ENCODE data around the gene TSPAN2. TPM values are rescaled to one million over a fixed set of nuclear protein-coding genes. Genes with fewer than 3 reads are reported as not detected.

The TSPAN2 gene
- total RNA-seq, 2 experiments from 2014 or later: 0.25 to 0.36 TPM

GRCh38 chr1:115127539-115127938, 38.2 kb upstream of the TSPAN2 start:
- Histone ChIP-seq H3K4me1 (ENCODE audit: insufficient read depth, low read length, poor library complexity, severe bottlenecking) (no peaks in the 10 kb centered on the region), H3K4me3 (ENCODE audit: low read depth, low read length, poor library complexity, severe bottlenecking) (no peak overlapping the region), H3K9me2 (ENCODE audit: insufficient read depth, low read length) (no peaks in the 10 kb centered on the region), H3K4me2 (ENCODE audit: low read length) (no peak overlapping the region), H2AFZ (ENCODE audit: low read length) (no peak overlapping the region), H3K36me3 (ENCODE audit: insufficient read depth, low read length) (no peaks in the 10 kb centered on the region), H3K27ac (ENCODE audit: low read depth, low read length, poor library complexity, severe bottlenecking) (no peak overlapping the region), H4K20me1 (ENCODE audit: insufficient read depth, low read length) (no peaks in the 10 kb centered on the region), H3K79me2 (ENCODE audit: insufficient read depth, low read depth, low read length) (no peaks in the 10 kb centered on the region), H3K9me3 (ENCODE audit: low read length) (no peaks in the 10 kb centered on the region)
- DNase-seq (ENCODE audit: low spot score): no peak
- intact Hi-C loops (cut with micrococcal nuclease; ENCODE audit: unreplicated experiment): no loop called here
- CTCF ChIA-PET (ENCODE audit: unreplicated experiment): no interaction called here
- POLR2A ChIA-PET: no interaction called here
- no TSS peak for BruUV-seq (replicated peaks)
- TF ChIP-seq, protein P1, sequence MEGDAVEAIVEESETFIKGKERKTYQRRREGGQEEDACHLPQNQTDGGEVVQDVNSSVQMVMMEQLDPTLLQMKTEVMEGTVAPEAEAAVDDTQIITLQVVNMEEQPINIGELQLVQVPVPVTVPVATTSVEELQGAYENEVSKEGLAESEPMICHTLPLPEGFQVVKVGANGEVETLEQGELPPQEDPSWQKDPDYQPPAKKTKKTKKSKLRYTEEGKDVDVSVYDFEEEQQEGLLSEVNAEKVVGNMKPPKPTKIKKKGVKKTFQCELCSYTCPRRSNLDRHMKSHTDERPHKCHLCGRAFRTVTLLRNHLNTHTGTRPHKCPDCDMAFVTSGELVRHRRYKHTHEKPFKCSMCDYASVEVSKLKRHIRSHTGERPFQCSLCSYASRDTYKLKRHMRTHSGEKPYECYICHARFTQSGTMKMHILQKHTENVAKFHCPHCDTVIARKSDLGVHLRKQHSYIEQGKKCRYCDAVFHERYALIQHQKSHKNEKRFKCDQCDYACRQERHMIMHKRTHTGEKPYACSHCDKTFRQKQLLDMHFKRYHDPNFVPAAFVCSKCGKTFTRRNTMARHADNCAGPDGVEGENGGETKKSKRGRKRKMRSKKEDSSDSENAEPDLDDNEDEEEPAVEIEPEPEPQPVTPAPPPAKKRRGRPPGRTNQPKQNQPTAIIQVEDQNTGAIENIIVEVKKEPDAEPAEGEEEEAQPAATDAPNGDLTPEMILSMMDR (conservative IDR thresholded peaks at IDR 0.05; ENCODE audit: low read length): no peak
- TF ChIP-seq EZH2phosphoT487 (IDR thresholded peaks at IDR 0.05; ENCODE audit: borderline replicate concordance, low read depth, low read length): no peak

DNA sequence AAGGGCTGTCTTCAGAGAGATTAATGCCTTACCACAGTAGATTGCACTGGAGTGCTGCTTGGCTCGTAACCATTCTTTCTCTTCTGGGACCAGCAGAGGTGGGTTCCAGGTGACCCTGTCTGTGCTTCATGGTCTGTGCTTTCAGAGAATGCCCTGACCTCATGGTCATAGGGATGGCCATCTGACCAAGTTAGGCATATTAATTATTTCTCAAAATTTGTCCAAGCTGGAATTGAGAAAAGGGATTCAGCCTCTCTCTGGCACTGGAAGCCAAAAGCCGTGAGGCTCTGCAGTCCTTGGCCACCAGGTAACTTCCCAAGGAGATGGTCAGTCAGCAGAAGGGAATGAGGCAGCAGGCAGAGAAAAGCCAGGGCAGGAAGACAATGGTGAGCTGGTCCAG, 37.2 kb upstream of the TSPAN2 start:
- Histone ChIP-seq H3K4me2 (ENCODE audit: low read length) (no peak overlapping the region), H3K4me1 (ENCODE audit: insufficient read depth, low read length, poor library complexity, severe bottlenecking) (no peaks in the 10 kb centered on the region), H3K4me3 (ENCODE audit: low read depth, low read length, poor library complexity, severe bottlenecking) (no peak overlapping the region), H3K36me3 (ENCODE audit: insufficient read depth, low read length) (no peaks in the 10 kb centered on the region), H2AFZ (ENCODE audit: low read length) (no peak overlapping the region), H3K79me2 (ENCODE audit: insufficient read depth, low read depth, low read length) (no peaks in the 10 kb centered on the region), H3K9me2 (ENCODE audit: insufficient read depth, low read length) (no peaks in the 10 kb centered on the region), H3K27ac (ENCODE audit: low read depth, low read length, poor library complexity, severe bottlenecking) (no peak overlapping the region), H4K20me1 (ENCODE audit: insufficient read depth, low read length) (no peaks in the 10 kb centered on the region), H3K9me3 (ENCODE audit: low read length) (no peaks in the 10 kb centered on the region)
- intact Hi-C loops (cut with micrococcal nuclease; ENCODE audit: unreplicated experiment): no loop called here
- ChIA-PET POLR2A (interaction anchor here (0.7 kb wide), 1 partner anchor 129 kb away, joined by 3 read pairs; no protein-coding TSS in a partner anchor), CTCF (ENCODE audit: unreplicated experiment) (no interaction called here)
- no TSS peak for BruUV-seq (replicated peaks)
- DNase-seq (ENCODE audit: low spot score): no peak
- TF ChIP-seq, protein P1 (conservative IDR thresholded peaks at IDR 0.05; ENCODE audit: low read length): no peak
- TF ChIP-seq EZH2phosphoT487 (IDR thresholded peaks at IDR 0.05; ENCODE audit: borderline replicate concordance, low read depth, low read length): no peak

GRCh38 chr1:115123116-115123515, 33.8 kb upstream of the TSPAN2 start:
- DNase-seq (ENCODE audit: low spot score): no peak
- intact Hi-C loops (cut with micrococcal nuclease; ENCODE audit: unreplicated experiment): no loop called here
- H3K4me2 ChIP-seq (ENCODE audit: low read length): no peak overlapping the region
- TF ChIP-seq, protein P1 (conservative IDR thresholded peaks at IDR 0.05; ENCODE audit: low read length): no peak
- TF ChIP-seq EZH2phosphoT487 (IDR thresholded peaks at IDR 0.05; ENCODE audit: borderline replicate concordance, low read depth, low read length): no peak
- no peaks in the 10 kb centered on the region for H4K20me1 ChIP-seq (ENCODE audit: insufficient read depth, low read length)
- no peaks in the 10 kb centered on the region for H3K9me2 ChIP-seq (ENCODE audit: insufficient read depth, low read length)
- H3K27ac ChIP-seq (ENCODE audit: low read depth, low read length, poor library complexity, severe bottlenecking): no peak overlapping the region
- H3K79me2 ChIP-seq (ENCODE audit: insufficient read depth, low read depth, low read length): no peaks in the 10 kb centered on the region
- ChIA-PET CTCF (ENCODE audit: unreplicated experiment) (no interaction called here), POLR2A (no interaction called here)
- H3K4me3 ChIP-seq (ENCODE audit: low read depth, low read length, poor library complexity, severe bottlenecking): no peak overlapping the region
- no peaks in the 10 kb centered on the region for H3K9me3 ChIP-seq (ENCODE audit: low read length)
- H3K4me1 ChIP-seq (ENCODE audit: insufficient read depth, low read length, poor library complexity, severe bottlenecking): no peaks in the 10 kb centered on the region
- no TSS peak for BruUV-seq (replicated peaks)
- no peak overlapping the region for H2AFZ ChIP-seq (ENCODE audit: low read length)
- no peaks in the 10 kb centered on the region for H3K36me3 ChIP-seq (ENCODE audit: insufficient read depth, low read length)

Measured in OCI-LY7 (cell line).